Loucy (cell line): ENCODE results near the gene ANKLE2.

Source experiments
- H2AFZ ChIP-seq: fragments of 200-600 bp; sonication (generic); 2 replicates; pipeline ENCODE4 v1.6.0; 2016; ENCODE audit warnings: antibody characterized with exemption, mild to moderate bottlenecking, low read length, moderate library complexity
- H3F3A ChIP-seq: fragments of 200-600 bp; 2 replicates; pipeline ENCODE4 v1.6.0; 2016; ENCODE audit warnings: antibody characterized with exemption, low read depth, mild to moderate bottlenecking
- H3K27me3 ChIP-seq: fragments of 200-600 bp; sonication (generic); 2 replicates; pipeline ENCODE4 v1.6.1; 2014; ENCODE audit warnings: low read length, mild to moderate bottlenecking; ENCODE audit not compliant: insufficient read depth, poor library complexity, severe bottlenecking
- H3K36me3 ChIP-seq: fragments of 200-600 bp; sonication (generic); 2 replicates; pipeline ENCODE4 v1.6.1; 2016; ENCODE audit warnings: low read length; ENCODE audit not compliant: insufficient read depth
- H3K4me1 ChIP-seq: fragments of 200-600 bp; sonication (generic); 2 replicates; pipeline ENCODE4 v1.5.1; 2014; ENCODE audit warnings: low read length, mild to moderate bottlenecking; ENCODE audit not compliant: insufficient read depth, poor library complexity, severe bottlenecking
- H3K4me2 ChIP-seq: fragments of 200-600 bp; sonication (generic); 2 replicates; pipeline ENCODE4 v1.6.0; 2014; ENCODE audit warnings: antibody characterized with exemption, low read length, low read depth, mild to moderate bottlenecking; ENCODE audit not compliant: poor library complexity, severe bottlenecking
- H3K4me3 ChIP-seq: fragments of 200-600 bp; sonication (generic); 2 replicates; pipeline ENCODE4 v1.5.1; 2014; ENCODE audit warnings: low read length, mild to moderate bottlenecking, mixed read lengths; ENCODE audit not compliant: poor library complexity, severe bottlenecking
- H3K79me2 ChIP-seq: fragments of 200-600 bp; sonication (generic); 2 replicates; pipeline ENCODE4 v1.6.1; 2014; ENCODE audit warnings: low read length; ENCODE audit not compliant: insufficient read depth
- H3K9ac ChIP-seq: fragments of 200-600 bp; sonication (generic); 2 replicates; pipeline ENCODE4 v1.6.0; 2014; ENCODE audit warnings: mild to moderate bottlenecking, low read depth, low read length, moderate library complexity; ENCODE audit not compliant: poor library complexity, severe bottlenecking
- H3K9me2 ChIP-seq: fragments of 200-600 bp; sonication (generic); replicated peaks from 2 replicates; pipeline ENCODE4 v1.6.1; 2016; ENCODE audit warnings: low read depth, low read length, mixed read lengths
- H3K9me3 ChIP-seq: fragments of 200-600 bp; sonication (generic); 2 replicates; pipeline ENCODE4 v1.6.1; 2014; ENCODE audit warnings: mild to moderate bottlenecking, antibody characterized with exemption, low read length, low read depth; ENCODE audit not compliant: insufficient read depth
- H4K20me1 ChIP-seq: fragments of 200-600 bp; sonication (generic); 2 replicates; pipeline ENCODE4 v1.6.0; 2014; ENCODE audit warnings: antibody characterized with exemption, low read length, mild to moderate bottlenecking; ENCODE audit not compliant: insufficient read depth, poor library complexity, severe bottlenecking
- CTCF ChIP-seq: fragments of 200-600 bp; sonication (generic); conservative IDR thresholded peaks from 2 replicates; pipeline ENCODE4 v1.5.1; 2014; ENCODE audit warnings: mild to moderate bottlenecking, antibody characterized with exemption, low read length
- EZH2phosphoT487 ChIP-seq: fragments of 200-600 bp; IDR thresholded peaks from 2 replicates; pipeline ENCODE4 v1.6.1; 2018; ENCODE audit warnings: antibody characterized with exemption, mild to moderate bottlenecking, moderate library complexity, borderline replicate concordance

ANKLE2 gene

GRCh38 chr12:132690112-132690511 lies 71.5 kb downstream of the ANKLE2 start:
- H3K4me3 ChIP-seq: peak overlapping the region; percentile 56
- H4K20me1 ChIP-seq: peaks cover 23% of the 10 kb centered on the region
- H3K9ac ChIP-seq: no peak overlapping the region
- no peaks in the 10 kb centered on the region for H3K36me3 ChIP-seq
- H3K9me3 ChIP-seq: no peaks in the 10 kb centered on the region
- H3K27me3 ChIP-seq: no peaks in the 10 kb centered on the region
- peaks cover 12% of the 10 kb centered on the region for H3K4me1 ChIP-seq
- no peak for TF ChIP-seq CTCF
- TF ChIP-seq EZH2phosphoT487: no peak
- peak overlapping the region; percentile 57 for H3K4me2 ChIP-seq
- peaks cover 33% of the 10 kb centered on the region for H3K79me2 ChIP-seq
- peaks cover 12% of the 10 kb centered on the region for H3F3A ChIP-seq
- no peak overlapping the region for H2AFZ ChIP-seq
- no peaks in the 10 kb centered on the region for H3K9me2 ChIP-seq

- Histone ChIP-seq H4K20me1 (peaks cover 24% of the 10 kb centered on the region), H3F3A (peaks cover 12% of the 10 kb centered on the region), H2AFZ (no peak overlapping the region), H3K9me2 (no peaks in the 10 kb centered on the region), H3K4me1 (peaks cover 13% of the 10 kb centered on the region), H3K9ac (peak overlapping the region; percentile 11), H3K4me3 (peak overlapping the region; percentile 56), H3K4me2 (peak overlapping the region; percentile 57), H3K79me2 (peaks cover 36% of the 10 kb centered on the region), H3K9me3 (no peaks in the 10 kb centered on the region), H3K36me3 (no peaks in the 10 kb centered on the region), H3K27me3 (no peaks in the 10 kb centered on the region)
- TF ChIP-seq CTCF (no peak), EZH2phosphoT487 (no peak)
These were observed 72.4 kb downstream of the ANKLE2 start for GRCh38 chr12:132689227-132689626.

GRCh38 chr12:132687211-132688164 lies 74.1 kb downstream of the ANKLE2 start, which contains the start of the genes POLE and PXMP2:
Gene POLE, minus strand, starts transcription at chr12:132687342. Its CDS starts 27 bp downstream, at chr12:132687315.
Gene PXMP2, plus strand, starts transcription at chr12:132687587. Its CDS starts 84 bp downstream, at chr12:132687671.
- no peaks in the 10 kb centered on the region for H3K9me3 ChIP-seq
- peak within 1 kb of the TSS; percentile 89 for H3K9ac ChIP-seq
- peak within 1 kb of the TSS; percentile 86 for H3K4me3 ChIP-seq
- no peak for TF ChIP-seq CTCF
- no peak for TF ChIP-seq EZH2phosphoT487
- H3K27me3 ChIP-seq: no peaks in the 10 kb centered on the region
- peaks cover 12% of the 10 kb centered on the region for H3F3A ChIP-seq
- H3K4me2 ChIP-seq: peak within 1 kb of the TSS; percentile 93
- H3K9me2 ChIP-seq: no peaks in the 10 kb centered on the region
- H2AFZ ChIP-seq: peak within 1 kb of the TSS; percentile 60; the same call in 1 of the 2 replicates
- H4K20me1 ChIP-seq: peaks cover 37% of the 10 kb centered on the region
- H3K36me3 ChIP-seq: no peaks in the 10 kb centered on the region
- H3K79me2 ChIP-seq: peaks cover 52% of the 10 kb centered on the region
- peaks cover 25% of the 10 kb centered on the region for H3K4me1 ChIP-seq
